ENCODE measurements around the gene PRR14.

- TF ChIP-seq POLR2AphosphoS5 (IDR thresholded peaks at IDR 0.05): no peak
- no peak for TF ChIP-seq POLR2A (IDR thresholded peaks at IDR 0.05)
- no peak for TF ChIP-seq CTCF (IDR thresholded peaks at IDR 0.05)
These were observed 24.5 kb upstream of the PRR14 start for GRCh38 chr16:30626236-30626635.
